Gastrocnemius medialis (tissue), 4 donors: ENCODE results near the gene C22orf31. TPM values are rescaled to one million over a fixed set of nuclear protein-coding genes. Genes with fewer than 3 reads are reported as not detected.

Experiments used
- ATAC-seq, 2 donors: fragments of 150-250 bp; one replicate each; pipeline ENCODE4 v1.9.1; 2016
- DNase-seq, 2 donors: peaks; one replicate each; pipeline ENCODE4 v3.0.0-alpha.2; 2019
- H3K27ac ChIP-seq, 4 donors: fragments of 200-600 bp; sonication (generic); 1 replicate in 1 of 4; 2 replicates in 3 of 4; pipeline ENCODE4 v1.5.1; 2016 to 2018; ENCODE audit warnings: mild to moderate bottlenecking in 2 of 4, moderate library complexity in 1 of 4
- H3K27me3 ChIP-seq, 3 donors: fragments of 200-600 bp; sonication (generic) in 2 of 3; 1 replicate in 1 of 3; 2 replicates in 2 of 3; pipeline versions ENCODE4 v1.5.1 to v1.6.0; 2016 to 2019; ENCODE audit warnings: mild to moderate bottlenecking in 1 of 3, moderate library complexity in 1 of 3
- H3K36me3 ChIP-seq, 2 donors: fragments of 200-600 bp; sonication (generic) in 1 of 2; one replicate each; pipeline ENCODE4 v1.5.1; 2017 to 2018
- H3K4me1 ChIP-seq, 2 donors: fragments of 200-600 bp; sonication (generic) in 1 of 2; one replicate each; pipeline ENCODE4 v1.5.1; 2016 to 2017; ENCODE audit warnings: mild to moderate bottlenecking in 2 of 2
- H3K4me3 ChIP-seq, 4 donors: fragments of 200-600 bp; sonication (generic) in 3 of 4; 1 replicate in 1 of 4; 2 replicates in 3 of 4; pipeline ENCODE4 v1.5.1; 2016 to 2019; ENCODE audit warnings: mild to moderate bottlenecking in 2 of 4
- H3K9me3 ChIP-seq, 3 donors: fragments of 200-600 bp; sonication (generic) in 2 of 3; 1 replicate in 1 of 3; 2 replicates in 2 of 3; pipeline ENCODE4 v1.5.1; 2016 to 2019
- POLR2A ChIP-seq, 2 donors: fragments of 450-650 bp; IDR thresholded peaks; one replicate each; pipeline ENCODE4 v1.6.1; 2017; ENCODE audit warnings: antibody characterized with exemption in 2 of 2, mild to moderate bottlenecking in 2 of 2, moderate library complexity in 2 of 2
- in situ Hi-C, 4 donors: fragments of 200-750 bp; cut with MboI; loops; one replicate each; pipeline versions ENCODE4 v1.15.0 to v1.8.0; 2017; ENCODE audit warnings: low sequenced_read_pairs in 4 of 4
- intact Hi-C: fragments of 100-400 bp; cut with DNase I; formaldehyde crosslinking; loops from one replicate; pipeline ENCODE4 v1.15.1; 2023; ENCODE audit warnings: low total_unique reads
- total RNA-seq, 4 donors: library from RNA; depleted of rRNA; stranded (reverse); fragments of >200 nt; gene quantifications; one replicate each; pipeline versions ENCODE4 v1.1.0 to v1.2.3, GENCODE V29; 2016
- TF ChIP-seq, protein P1 (sequence below), 5 experiments: fragments of 450-650 bp in 3 of 5; fragments of 200-600 bp in 2 of 5; sonication (generic) in 2 of 5; IDR thresholded peaks in 4 of 5; conservative IDR thresholded peaks in 1 of 5; 1 replicate in 4 of 5; 2 replicates in 1 of 5; pipeline ENCODE4 v1.5.1; 2016 to 2019; ENCODE audit warnings: antibody characterized with exemption in 5 of 5, mild to moderate bottlenecking in 3 of 5, moderate library complexity in 3 of 5

C22orf31 gene
- total RNA-seq, 4 donors from 2014 or later = not detected

DNA sequence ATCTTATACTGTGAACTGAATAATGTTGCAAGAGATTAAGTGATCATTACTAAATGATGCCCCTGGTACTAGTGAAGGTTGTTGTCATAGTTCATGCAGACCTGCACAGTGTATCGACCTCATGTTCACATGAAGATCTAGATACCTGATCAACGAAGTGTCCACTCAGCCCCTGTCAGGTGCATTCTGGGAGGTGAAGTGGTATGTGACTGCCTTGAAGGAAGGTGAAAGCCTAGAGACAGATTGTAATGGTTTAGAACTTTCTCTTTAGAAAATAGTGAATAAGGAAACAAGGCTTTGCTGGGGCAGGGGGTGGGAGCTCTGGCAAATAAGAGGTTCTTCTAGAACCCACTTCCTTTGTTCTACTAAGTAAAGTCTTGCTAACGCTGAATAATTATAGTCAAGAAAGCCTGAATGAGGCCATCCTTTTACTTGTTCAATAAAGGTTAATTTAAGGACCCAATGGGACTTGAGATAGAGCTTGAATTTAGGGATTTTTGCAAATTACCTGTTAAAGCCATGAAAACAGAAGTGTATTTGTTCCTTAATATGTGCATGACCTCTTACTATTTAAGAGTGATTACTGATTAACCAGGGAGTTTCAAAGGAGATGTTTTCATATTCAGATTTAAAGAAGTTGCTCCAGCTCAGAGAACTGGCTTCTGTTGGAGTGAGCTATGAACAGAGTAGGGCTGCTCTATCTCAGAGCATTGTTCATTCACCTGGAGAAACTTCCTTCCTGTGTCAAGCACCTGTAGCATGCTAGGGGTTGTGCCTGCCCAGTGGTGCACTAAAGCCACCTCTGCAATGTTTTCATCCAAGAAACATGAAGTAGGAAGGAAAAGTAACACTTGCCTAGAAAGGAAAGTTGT is 45.3 kb downstream of the C22orf31 start:
- intact Hi-C loops (no loop called here), in situ Hi-C loops (no loop called here)
- TF ChIP-seq, protein P1, sequence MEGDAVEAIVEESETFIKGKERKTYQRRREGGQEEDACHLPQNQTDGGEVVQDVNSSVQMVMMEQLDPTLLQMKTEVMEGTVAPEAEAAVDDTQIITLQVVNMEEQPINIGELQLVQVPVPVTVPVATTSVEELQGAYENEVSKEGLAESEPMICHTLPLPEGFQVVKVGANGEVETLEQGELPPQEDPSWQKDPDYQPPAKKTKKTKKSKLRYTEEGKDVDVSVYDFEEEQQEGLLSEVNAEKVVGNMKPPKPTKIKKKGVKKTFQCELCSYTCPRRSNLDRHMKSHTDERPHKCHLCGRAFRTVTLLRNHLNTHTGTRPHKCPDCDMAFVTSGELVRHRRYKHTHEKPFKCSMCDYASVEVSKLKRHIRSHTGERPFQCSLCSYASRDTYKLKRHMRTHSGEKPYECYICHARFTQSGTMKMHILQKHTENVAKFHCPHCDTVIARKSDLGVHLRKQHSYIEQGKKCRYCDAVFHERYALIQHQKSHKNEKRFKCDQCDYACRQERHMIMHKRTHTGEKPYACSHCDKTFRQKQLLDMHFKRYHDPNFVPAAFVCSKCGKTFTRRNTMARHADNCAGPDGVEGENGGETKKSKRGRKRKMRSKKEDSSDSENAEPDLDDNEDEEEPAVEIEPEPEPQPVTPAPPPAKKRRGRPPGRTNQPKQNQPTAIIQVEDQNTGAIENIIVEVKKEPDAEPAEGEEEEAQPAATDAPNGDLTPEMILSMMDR (IDR thresholded peaks at IDR 0.05 in 4 of 5, conservative IDR thresholded peaks at IDR 0.05 in 1 of 5) = no peak
- no peak for TF ChIP-seq POLR2A (IDR thresholded peaks at IDR 0.05)
- H3K9me3 ChIP-seq = no peaks in the 10 kb centered on the region
- peaks cover 14 to 25% of the 10 kb centered on the region in 2 donors for H3K4me1 ChIP-seq
- no peak overlapping the region for H3K27ac ChIP-seq
- DNase-seq (no peak), ATAC-seq (no peak)
- no peaks in the 10 kb centered on the region for H3K36me3 ChIP-seq
- no peaks in the 10 kb centered on the region for H3K27me3 ChIP-seq
- no peak overlapping the region for H3K4me3 ChIP-seq

DNA sequence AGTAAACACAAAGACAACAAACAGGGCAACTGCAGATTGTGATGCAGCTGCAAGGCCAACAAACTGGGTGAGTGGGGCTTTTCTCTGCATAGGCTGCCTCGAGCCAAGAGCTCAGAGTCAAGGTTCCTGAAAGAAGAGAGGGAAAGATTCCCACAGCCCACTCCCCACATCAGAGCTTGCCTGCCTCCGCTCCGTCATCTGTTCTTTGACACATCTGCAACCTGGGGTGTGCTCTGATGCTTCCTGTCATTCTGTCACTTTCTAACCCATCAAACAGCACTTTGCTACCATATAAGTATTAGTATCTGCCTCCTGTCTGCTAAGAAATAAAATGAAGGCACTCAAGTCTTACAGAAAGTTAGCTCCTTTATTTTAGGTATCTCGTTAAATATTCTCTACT is 46.9 kb downstream of the C22orf31 start:
- Histone ChIP-seq H3K27ac (no peak overlapping the region), H3K9me3 (no peaks in the 10 kb centered on the region), H3K27me3 (no peaks in the 10 kb centered on the region), H3K36me3 (no peaks in the 10 kb centered on the region), H3K4me3 (no peak overlapping the region), H3K4me1 (peaks cover 18 to 28% of the 10 kb centered on the region in 2 donors)
- ATAC-seq (no peak), DNase-seq (no peak)
- TF ChIP-seq POLR2A (IDR thresholded peaks at IDR 0.05) = no peak
- TF ChIP-seq, protein P1 (IDR thresholded peaks at IDR 0.05 in 4 of 5, conservative IDR thresholded peaks at IDR 0.05 in 1 of 5) = no peak
- in situ Hi-C loops (no loop called here), intact Hi-C loops (no loop called here)

DNA sequence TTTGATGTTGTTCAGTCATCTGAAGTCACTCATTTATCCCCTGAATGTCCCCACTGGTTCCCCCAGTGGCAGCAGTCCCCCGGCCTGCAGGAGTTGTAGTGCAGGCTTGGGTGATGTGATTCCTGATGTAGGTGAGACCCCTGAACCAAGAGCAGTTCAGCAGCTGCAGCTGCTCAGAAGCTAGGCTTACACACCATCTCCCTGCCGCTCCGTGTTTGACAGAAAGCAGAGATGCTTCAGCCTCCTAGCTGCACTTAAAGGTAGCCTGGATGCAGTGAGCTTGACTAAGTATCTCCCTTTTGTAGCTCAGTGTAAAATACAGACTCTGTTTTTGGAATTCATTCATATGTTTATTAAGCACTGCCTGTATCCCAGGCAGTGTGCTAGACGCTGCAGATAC is 47.3 kb downstream of the C22orf31 start:
- ATAC-seq (no peak), DNase-seq (no peak)
- in situ Hi-C loops (no loop called here), intact Hi-C loops (no loop called here)
- no peaks in the 10 kb centered on the region for H3K9me3 ChIP-seq
- no peaks in the 10 kb centered on the region for H3K27me3 ChIP-seq
- H3K36me3 ChIP-seq = no peaks in the 10 kb centered on the region
- no peak overlapping the region for H3K27ac ChIP-seq
- no peak for TF ChIP-seq POLR2A (IDR thresholded peaks at IDR 0.05)
- TF ChIP-seq, protein P1 (IDR thresholded peaks at IDR 0.05 in 4 of 5, conservative IDR thresholded peaks at IDR 0.05 in 1 of 5) = no peak
- no peak overlapping the region for H3K4me3 ChIP-seq
- H3K4me1 ChIP-seq = peaks cover 18 to 29% of the 10 kb centered on the region in 2 donors

DNA sequence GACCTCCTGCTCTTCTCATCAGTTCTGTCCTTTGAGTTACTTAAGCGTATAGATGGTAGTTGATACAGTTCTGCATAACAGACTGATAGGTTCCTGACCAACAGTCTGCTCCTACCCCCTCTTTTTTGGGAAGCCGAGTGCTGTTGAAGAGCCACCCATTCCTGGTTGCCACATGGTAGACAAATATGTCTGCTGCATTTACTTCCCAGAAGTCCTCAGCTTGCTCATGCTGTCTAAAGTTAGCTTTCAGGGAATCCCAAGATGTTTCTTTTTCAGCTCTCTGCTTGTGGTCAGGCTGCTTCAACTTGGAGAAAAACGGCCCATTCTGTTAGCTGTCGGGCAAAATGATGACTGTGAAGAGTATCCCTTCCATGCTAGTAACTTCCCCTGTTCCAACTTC is 48.7 kb downstream of the C22orf31 start:
- Histone ChIP-seq H3K36me3 (no peaks in the 10 kb centered on the region), H3K4me3 (no peak overlapping the region), H3K27me3 (no peaks in the 10 kb centered on the region), H3K4me1 (peaks cover 25 to 40% of the 10 kb centered on the region in 2 donors), H3K9me3 (no peaks in the 10 kb centered on the region), H3K27ac (no peak overlapping the region)
- DNase-seq (no peak), ATAC-seq (no peak)
- TF ChIP-seq, protein P1 (IDR thresholded peaks at IDR 0.05 in 4 of 5, conservative IDR thresholded peaks at IDR 0.05 in 1 of 5) = no peak
- TF ChIP-seq POLR2A (IDR thresholded peaks at IDR 0.05) = no peak
- intact Hi-C loops (no loop called here), in situ Hi-C loops (no loop called here)
